Breast epithelium (tissue), 3 donors: ENCODE data around the gene CYP27C1.

Experiments used
- CTCF ChIP-seq, 3 donors: fragments of 450-650 bp; IDR thresholded peaks; one replicate each; pipeline ENCODE4 v1.5.1; 2016 to 2017; ENCODE audit warnings: antibody characterized with exemption in 3 of 3, mild to moderate bottlenecking in 3 of 3, moderate library complexity in 3 of 3
- POLR2A ChIP-seq: fragments of 450-650 bp; IDR thresholded peaks from one replicate; pipeline ENCODE4 v1.6.1; 2016; ENCODE audit warnings: antibody characterized with exemption, mild to moderate bottlenecking, moderate library complexity

- TF ChIP-seq CTCF (IDR thresholded peaks at IDR 0.05) (no peak), POLR2A (no peak)
Observed at GRCh38 chr2:127137741-127138140, 82.4 kb downstream of the CYP27C1 start.
